CMK (cell line): Measurements from ENCODE around the gene ABHD17A.

Experiments used
- DNase-seq: peaks from one replicate; pipeline ENCODE4 v3.0.0-alpha.2; 2010; ENCODE audit warnings: low read depth

ABHD17A gene

GRCh38 chr19:1837625-1838105 is 47.6 kb downstream of the ABHD17A start:
- no peak for DNase-seq

GRCh38 chr19:1837222-1837565 is 48.1 kb downstream of the ABHD17A start:
- no peak for DNase-seq

GRCh38 chr19:1836458-1837221 is 48.7 kb downstream of the ABHD17A start:
- no peak for DNase-seq

GRCh38 chr19:1833540-1833939 is 51.8 kb downstream of the ABHD17A start:
- no peak for DNase-seq

GRCh38 chr19:1832046-1832663 is 53.1 kb downstream of the ABHD17A start:
- no peak for DNase-seq

GRCh38 chr19:1830978-1831377 is 54.3 kb downstream of the ABHD17A start:
- no peak for DNase-seq

GRCh38 chr19:1830568-1830967 is 54.7 kb downstream of the ABHD17A start:
- no peak for DNase-seq

- DNase-seq = no peak
These were observed 55.3 kb downstream of the ABHD17A start for GRCh38 chr19:1829958-1830357.

GRCh38 chr19:1828279-1829238 is 56.7 kb downstream of the ABHD17A start:
- no peak for DNase-seq

GRCh38 chr19:1827566-1828278 is 57.6 kb downstream of the ABHD17A start:
- no peak for DNase-seq
